Myometrial cell (primary cell): ENCODE data around the gene FNDC7. TPM values are rescaled to one million over a fixed set of nuclear protein-coding genes. Genes with fewer than 3 reads are reported as not detected.

Experiments used
- total RNA-seq: library from RNA; depleted of rRNA; stranded (reverse); fragments of >200 nt; gene quantifications from 2 replicates; pipeline ENCODE4 v1.2.3, GENCODE V29; 2015

FNDC7 gene, protein sequence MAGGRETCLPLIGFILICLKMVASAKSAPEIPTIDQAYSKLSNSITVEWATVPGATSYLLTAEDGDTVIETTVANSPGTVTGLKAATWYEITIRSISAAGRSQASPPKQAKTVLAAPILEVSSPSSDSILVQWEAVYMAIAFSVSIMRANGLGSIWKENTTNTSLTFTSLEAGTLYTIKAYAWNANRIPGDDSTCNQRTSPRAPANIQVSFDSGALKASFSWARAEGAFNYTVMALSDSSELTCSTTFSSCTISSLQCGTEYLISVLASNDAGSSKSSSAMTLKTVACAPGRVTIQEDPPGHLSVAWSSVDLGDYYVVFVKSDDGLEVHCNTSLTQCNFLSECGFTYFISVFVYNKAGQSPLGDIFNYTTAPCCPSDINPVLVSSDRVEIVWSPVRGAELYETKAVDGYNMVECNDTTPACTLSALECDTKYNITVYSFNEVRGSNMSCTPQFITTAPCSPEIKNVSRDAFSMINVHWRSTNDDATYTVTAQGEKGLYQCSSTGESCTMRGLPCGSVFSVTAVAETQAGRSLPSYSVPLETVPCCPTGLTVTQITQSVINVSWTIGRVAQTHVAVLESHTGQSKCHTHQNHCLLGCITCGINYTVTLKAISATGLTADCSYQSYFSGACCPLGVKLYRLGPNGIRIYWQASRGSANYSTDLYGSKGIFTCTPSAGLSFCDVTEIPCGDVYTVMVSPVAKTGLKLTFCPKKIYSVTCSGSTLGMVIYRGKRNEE
- not detected in 2 replicates for total RNA-seq

DNA sequence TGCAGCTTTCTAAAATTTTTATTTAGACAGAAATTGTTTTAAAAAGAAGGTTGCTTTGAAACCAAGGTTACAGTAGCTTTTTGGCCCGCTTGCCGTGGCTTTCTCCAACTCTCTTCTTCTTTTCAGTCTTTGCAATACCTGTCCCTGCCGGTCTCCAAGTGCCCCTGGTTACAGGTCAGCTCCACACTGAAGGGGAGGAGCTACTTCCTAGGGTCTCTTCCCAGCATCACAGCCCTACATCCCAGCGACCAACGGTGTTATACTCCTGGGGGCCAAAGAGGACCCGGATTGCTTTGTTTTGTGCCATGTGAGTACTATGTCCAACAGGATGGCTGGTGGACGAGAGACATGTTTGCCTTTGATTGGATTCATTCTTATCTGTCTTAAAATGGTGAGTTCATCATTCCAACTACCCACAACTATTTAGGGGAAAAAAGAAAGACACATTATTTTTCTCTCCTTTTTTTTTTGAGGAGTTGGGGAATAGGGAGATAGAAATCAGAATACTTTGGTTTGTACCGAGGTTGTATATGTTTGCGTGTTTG is at the start of gene FNDC7:
FNDC7 (plus strand) TSS at position 303 of the 545 bp plus-strand sequence; CDS start at position 329, 26 bp downstream.

DNA sequence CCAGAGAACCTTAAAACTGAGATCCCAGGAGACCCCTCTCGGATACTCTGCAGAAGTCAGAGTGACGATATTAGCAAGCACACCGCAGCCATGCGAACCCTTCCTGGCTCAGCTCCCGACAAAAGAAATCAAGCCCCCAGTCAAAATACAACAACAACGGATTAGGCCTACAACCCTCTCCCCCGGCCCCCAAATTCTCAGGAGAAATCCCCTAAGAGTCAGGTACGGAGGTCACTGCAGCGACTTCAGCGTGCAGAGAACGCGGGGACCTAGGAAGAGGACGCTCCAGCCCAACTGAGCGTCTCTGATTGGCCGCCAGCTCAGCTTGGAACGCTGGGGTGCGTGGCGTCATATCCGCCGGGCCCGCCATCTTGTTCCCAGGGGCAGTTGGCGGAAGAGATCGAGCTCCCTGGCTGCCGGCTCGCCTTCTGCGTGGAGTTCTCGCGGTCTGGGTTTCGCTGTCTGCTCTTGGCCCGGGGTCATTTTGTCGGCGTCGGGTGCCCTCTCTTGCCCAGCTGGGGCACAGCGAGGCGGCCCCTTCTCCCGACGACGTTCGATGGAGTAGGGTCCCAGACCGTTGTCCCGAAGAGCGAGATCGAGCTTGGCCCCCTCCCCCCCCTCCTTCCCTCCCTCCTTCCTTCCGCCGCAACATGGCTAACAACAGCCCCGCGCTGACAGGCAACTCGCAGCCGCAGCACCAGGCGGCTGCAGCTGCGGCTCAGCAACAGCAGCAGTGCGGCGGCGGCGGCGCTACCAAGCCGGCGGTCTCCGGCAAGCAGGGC is 20.6 kb upstream of the FNDC7 start, which contains the start of gene PRPF38B:
PRPF38B (plus strand) TSS at position 369 of the 782 bp plus-strand sequence; CDS start at position 651, 282 bp downstream.

DNA sequence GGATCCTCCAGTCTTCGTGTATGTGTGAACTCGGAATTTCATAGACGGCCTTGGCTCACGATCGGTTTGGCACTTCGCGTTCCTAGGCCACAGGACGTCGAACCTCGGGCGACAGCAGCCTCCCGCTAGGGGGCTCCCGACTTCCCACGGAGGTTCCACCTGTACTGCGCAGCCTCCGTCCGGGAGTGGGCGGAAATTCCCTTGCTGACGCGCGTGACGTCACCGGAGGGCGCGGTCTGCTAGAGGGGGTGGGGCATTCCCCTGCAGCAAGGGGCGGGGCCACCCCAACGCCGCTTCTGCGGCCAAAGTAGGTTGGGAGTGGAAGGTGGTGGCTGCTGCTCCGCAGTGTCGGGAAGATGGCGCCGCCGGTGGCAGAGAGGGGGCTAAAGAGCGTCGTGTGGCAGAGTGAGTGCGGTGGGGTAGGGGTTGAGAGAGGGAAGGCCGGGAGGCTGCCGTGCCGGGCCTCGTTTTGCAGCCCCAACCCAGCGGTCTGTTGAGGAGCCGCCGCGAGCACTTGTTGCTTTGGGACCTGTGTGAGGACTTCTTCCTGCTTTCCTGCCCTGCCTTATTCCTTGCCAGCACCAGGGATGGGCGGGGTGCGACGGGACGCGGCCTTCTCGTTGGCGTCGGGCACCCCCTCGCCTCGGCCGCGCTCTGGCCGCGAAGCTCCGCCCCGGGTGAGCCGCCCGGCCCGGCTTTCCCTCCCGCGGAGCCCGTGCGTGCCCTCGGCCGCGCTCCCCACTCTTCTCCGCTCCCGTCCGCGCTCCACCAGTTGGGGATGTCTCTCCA is 33.9 kb downstream of the FNDC7 start, which contains the start of gene STXBP3:
STXBP3 (plus strand) TSS at position 293 of the 789 bp plus-strand sequence; CDS start at position 357, 64 bp downstream.

Other genes starting within 250 kb of the FNDC7 start
- 7.2 and 11.0 TPM in 2 replicates for gene EEIG2, start 152.8 kb upstream of the FNDC7 start, total RNA-seq
- gene HENMT1, start 51.8 kb upstream of the FNDC7 start, total RNA-seq = 6.9 and 7.6 TPM in 2 replicates
- gene PRPF38B, start 20.6 kb upstream of the FNDC7 start, total RNA-seq = 5.7 and 5.8 TPM in 2 replicates
- gene STXBP3, start 33.8 kb downstream of the FNDC7 start, total RNA-seq = 34.2 and 37.5 TPM in 2 replicates
- gene AKNAD1, start 144.2 kb downstream of the FNDC7 start, total RNA-seq = 1.2 TPM in 1 of 2 replicates, not detected in the other
- gene GPSM2, start 164.1 kb downstream of the FNDC7 start, total RNA-seq = 39.3 and 55.4 TPM in 2 replicates